Measurements from ENCODE around the gene IMMT.

The IMMT gene

DNA sequence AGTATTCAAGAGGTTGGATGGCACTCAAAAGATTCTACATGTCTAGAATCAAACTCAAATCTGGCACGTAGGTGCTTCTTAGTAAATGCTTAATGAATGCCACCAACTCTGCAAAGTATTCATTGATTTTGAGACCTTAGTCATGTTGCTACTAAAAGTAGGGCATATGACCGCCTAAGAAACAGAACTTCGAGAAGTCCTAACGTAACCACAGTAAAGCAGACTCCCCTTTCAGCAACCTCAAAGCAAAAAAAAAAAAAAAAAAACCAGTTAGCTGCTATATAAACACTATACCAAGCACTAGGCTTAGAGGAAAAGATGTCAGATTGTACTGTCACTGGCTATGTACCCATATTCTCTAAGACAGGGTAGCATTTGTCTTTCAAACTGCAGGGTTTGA, 55.3 kb downstream of the IMMT start:
- DNase-seq: no peak

DNA sequence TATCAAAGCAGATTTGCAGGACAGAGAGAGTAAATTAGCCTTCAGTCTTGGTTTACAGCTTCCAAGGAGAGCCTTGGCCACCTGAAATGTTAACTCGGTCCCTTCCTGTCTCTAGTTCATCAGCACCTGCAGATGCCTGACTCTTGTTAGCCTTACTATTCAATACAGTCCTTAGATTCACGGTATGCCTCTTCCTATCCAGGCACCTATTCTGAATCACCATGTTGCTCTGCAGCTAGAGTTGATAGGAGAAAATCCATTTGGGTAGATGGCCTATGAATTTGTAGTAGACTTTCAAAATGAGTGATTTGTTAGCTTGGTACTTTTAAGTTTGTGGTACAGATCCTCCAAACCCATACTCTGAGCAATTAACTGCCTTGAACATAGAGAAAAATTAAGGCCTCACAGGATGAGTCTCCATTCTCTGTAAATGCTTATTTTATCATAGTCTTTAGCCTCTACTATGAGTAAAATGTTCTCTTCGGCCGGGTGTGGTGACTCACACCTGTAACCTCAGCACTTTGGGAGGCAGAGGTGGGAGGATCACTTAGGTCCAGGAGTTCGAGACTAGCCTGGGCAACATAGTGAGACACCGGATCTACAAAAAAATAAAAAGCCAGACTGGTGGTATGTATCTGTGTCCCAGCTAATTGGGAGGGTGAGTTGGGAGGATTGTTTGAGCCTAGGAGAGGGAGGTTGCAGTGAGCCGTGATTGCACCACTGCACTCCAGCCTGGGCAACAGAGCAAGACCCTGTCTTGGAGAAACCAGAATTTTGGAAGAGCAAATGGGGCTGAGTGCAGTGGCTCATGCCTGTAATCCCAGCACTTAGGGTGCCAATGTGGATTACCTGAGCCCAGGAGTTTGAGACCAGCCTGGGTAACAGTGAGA, 56.3 kb downstream of the IMMT start:
- no peak for DNase-seq

DNA sequence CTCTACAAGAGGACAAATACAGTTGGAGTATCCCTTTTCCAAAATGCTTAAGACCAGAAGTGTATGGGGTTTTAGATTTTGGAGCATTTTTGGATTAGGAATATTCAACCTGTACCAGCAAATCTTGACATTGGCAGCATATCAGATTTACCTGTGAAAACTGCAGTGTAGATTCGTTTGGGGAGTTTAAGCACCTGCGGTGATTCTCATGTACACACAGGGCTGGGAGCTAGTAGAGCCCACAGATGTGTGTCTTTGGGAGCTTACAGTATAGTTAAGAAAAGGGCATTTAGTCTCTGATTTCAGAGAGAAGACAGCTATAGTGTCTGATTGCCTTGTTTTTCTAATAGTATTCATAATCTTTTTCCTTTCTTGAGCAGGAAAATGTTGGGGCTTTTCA, 59.1 kb downstream of the IMMT start:
- no peak for DNase-seq

DNA sequence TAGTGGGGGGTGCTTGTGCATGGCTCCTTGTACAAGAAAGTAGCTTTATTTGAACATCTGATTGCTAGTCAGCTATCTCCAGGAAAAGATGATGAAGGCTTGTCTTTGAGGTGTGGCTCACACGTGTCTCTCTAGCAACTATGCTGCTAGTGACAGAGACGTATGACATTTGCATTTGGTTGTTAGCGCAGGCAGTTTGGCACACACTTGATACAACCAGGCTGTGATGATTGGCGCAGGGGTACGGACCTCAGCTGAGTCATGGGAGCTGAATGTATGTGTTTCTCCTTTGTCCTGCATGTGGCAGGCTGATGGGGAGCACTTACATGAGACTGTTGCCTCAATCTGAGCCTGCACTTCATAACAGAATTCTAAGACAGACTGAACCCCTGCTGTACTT, 59.6 kb downstream of the IMMT start:
- DNase-seq: no peak

DNA sequence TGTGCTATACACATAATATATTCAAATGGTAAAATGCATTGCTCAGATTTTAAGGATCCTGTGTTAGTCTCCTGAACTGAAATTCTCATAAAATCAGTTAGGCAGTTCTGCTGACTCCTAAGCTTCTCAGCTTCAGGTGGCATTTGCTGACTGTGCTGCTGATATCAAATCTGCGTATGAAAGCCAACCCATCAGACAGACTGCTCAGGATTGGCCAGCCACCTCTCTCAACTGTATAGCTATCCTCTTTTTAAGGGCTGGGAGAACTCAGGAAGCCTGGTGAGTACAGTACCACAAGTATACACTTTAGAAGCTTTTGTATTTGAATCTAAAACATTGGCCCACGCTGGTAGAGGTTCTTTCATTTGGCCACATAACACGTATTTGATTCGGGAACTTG, 60.6 kb downstream of the IMMT start:
- no peak for DNase-seq

DNA sequence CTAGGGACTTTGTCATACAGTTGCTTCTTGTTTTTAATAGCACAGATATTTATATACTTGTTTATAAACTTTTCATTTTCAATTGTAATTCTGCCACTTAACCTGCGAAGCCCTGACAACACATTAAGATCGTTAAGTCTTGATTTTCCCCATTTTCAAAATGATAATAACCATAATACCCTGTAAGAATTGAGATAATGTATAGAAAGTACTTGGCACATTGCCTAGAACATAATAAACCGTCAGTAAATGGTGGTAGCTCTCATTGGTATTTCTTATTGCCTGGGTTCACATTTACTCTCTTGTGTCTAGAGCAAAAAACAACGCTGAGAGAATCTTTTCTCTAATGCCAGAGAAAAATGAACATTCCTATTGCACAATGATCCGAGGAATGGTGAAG, 70.6 kb downstream of the IMMT start:
- DNase-seq: no peak

DNA sequence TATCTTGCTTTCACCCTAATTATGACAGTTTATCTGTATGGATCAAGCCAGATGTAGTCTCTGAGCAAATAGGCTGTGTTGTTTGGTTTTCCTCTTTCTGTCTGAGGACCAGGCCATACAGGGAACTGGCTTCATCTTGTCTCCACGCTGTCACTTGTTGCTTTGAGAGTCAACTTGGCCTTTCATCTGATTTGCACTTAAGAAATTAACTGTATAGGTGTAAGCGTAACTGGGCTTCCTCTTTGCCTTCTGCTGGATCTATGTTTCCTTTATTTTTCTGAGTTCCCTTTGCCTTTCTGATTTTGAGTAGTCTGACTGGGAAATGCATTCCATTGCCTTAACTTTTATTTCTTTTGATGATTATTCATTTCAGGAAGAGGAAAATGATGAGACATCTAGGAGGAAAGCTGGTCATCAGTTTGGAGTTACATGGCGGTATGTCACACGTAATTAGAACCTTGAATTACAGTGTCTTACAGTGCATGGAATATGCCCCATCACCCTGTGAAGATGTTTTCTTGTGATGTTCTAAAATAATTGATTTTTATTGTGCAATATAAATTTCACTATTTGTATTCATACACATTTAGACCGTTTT, 71.8 kb downstream of the IMMT start:
- DNase-seq: no peak

DNA sequence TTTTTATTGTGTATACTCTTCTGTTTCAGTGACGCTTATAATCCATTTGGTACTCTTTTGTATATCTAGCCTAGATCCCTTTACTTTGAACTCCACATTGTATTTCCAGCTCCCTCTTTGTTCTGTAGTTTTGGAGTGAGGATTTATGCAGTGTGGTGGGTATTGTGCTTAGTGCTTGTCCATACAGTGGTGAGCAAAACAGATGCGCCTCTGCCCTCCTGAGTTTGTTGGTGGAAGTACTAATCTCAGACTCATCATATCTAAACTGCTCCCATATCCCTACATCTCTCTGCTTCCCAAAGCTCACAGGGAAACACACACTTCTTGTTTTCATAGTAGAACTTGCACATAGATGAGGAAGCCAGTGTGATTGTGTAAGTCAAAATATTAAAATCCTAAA, 77.1 kb downstream of the IMMT start:
- no peak for DNase-seq

DNA sequence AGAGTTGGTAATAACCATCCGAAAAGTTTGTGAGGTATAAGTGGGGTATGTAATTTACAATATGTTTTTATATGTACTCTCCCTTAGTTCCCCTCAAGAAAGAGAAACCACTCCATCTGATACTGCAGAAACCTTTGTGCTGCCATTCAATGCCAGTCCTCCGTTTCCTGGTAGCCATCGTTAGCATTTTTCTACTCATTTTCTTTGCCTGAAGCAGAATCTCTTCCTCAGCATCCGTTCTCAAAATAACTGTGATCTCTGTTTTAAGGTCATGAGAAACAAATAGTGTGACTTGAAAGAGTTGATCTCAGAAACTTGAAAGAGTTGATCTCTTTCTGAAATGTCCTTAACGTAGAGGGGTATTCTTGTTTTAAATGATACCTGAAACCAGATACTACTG, 88.2 kb downstream of the IMMT start:
- no peak for DNase-seq

DNA sequence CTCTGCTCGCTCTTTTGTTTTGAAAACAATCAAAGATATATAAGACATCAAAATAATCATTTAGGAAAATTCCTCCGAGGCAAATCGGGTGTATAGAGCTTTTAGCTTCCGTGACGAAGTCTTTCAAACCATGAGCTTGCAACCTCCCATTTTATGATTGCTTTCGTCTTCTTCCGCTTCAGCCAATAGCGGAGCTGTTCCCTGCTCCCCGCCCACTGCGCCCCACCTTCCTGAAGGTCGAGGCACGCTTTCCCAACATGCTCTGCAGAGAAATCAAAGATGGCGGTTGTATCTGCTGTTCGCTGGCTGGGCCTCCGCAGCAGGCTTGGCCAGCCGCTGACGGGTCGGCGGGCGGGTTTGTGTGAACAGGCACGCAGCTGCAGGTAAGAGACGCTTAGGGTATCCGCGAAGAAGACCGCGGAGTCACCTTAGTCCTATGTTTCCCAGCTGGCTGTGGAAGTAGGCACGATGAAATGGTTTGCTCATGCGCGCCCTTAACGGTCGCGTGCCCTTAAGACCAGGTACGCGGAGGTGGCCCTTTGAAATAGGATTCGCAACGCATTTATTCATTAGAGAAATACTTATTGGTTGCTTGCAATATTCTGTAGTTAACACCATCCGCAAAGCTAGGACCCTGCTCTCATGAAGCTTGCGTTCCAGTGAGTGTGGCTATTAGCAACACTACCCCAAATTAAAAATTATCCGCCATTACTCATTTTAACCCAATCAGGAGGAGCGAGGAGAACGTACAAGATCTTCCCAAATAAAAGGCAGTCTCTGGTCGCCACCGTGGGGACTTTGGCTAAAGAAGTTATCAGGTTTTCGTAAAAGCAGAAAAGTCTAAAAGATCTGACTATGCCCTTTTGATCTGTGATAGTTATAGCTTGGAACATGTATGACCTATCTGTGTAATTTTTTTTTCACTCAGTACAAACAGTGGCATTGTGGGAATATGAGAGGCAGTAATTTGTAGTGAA, 89.0 kb downstream of the IMMT start, which contains the start of gene PTCD3:
TSS of gene PTCD3 (plus strand) at position 267 of the 977 bp plus-strand sequence. CDS start at position 280, 13 bp downstream.
- DNase-seq: peak; percentile 98

DNA sequence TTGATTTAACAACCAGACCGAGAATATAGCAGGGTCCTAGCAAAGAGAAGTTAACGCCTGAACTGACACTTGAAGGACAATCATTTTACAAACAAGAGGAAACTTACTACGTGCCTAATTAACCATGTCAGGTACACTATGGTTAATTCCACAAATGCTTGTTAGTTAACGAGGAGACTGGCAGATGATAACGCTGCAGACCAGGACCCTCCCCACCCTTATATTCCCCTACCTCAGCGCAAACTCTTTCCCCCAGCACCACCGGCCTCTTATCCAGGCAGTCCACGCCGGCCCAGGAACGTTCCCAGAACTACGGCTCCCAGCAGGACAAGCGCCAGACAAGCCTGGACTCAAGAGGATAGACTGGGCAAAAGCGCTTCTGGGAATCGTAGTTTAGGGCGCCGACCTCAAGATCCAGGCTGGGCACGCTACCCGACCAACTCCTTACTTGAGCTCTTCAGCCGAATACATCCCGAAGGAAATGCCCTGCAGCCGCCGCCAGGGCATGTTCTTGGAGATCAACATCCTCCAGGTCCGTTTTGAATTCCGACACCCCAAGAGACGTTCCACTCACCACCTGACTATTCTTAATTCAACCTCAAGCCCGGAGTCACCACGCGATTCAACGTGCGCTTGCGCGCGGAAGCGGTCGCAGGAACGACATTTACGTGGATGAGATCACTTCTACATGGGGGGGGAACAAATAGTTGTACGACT, 89.9 kb downstream of the IMMT start, which contains the start of gene POLR1A:
TSS of gene POLR1A (minus strand) at position 635 of the 717 bp plus-strand sequence. CDS start at position 525, 110 bp downstream.
- DNase-seq: peak; percentile 92

DNA sequence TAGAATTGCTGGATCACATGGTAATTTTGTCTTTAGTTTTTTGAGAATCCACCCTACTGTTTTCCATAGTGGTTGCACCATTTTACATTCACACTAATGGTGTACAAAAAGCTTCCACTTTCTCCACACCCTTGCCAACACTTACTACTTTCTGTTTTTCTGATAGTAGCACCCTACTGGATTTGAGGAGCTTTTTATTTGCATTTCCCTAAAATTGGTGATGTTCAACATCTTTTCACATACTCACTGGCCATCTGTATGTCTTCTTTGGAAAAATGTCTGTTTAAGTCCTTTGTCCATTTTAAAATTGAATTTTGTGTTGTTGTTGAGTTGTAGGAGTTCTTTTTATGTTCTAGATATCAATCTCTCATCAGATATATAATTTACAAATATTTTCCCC, 93.1 kb downstream of the IMMT start:
- DNase-seq: no peak

DNA sequence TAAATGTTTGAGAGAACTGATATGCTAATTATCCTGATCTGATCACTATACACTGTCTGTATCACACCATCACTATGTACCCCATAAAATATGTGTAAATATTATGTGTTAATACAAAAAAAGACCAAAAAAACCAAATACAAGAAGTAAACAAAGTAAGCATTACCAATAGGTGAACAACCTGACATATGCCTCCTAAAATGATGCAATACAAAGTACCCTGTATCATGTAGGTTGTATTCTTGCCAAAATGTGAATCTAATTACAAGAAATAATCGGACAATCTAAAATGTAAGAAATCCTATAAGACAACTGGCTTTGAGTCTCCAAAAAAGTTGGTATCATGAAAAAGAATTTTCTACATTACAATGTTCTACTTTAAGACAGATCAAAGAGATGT, 97.3 kb downstream of the IMMT start:
- no peak for DNase-seq

DNA sequence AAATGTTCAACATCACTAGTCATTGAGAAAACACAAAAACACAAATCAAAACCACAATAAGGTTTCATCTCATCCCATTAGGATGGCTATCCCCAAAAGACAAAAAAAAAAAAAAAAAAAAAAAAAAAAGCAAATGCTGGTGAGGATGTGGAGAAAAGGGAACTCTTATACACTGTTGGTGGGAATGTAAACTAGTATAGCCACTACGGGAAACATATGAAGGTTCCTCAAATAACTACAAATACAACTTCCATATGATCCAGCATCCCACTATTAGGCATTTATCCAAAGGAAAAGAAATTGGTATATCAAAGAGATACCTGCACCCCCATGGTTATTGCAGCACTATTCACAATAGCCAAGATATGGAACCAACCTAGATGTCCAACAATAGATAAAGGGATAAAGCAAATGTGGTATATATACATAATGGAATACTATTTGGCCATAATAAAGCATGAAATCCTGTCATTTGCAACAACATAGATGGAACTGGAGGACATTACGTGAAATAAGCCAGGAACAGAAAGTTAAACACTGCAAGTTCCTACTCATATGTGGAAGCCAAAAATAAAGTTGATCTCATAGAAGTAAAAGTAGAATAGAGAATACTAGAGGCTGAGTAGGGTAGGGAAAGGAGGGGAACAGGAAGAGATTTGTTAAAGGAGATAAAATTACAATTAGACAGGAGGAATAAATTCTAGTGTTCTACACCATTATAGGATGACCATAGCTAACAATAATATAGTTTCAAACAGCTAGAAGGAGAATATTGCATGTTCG, 98.0 kb downstream of the IMMT start:
- DNase-seq: no peak

DNA sequence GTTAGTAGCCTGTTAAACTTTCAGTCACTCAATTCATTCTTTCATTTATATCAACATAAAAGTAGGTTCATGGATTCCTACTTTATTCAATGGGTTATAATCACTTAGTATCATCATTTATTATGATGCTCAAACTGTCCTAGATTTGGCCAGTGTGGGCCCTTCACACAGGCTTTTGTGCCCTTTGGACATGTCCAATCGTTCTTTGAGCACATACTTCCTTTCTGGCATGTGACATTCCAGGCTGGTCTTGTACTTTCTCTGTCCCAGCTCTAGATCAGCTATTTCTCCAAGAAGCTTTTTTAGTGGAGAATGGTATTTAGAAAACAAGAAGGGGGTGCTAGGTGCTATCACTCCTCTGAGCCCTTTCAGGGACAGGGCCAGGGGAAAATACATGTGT, 101.0 kb downstream of the IMMT start:
- no peak for DNase-seq
